HG03442 (cell line): ENCODE results near the gene ZBTB24.

ENCODE experiments used
- ATAC-seq: cut with Tn5 transposase; IDR thresholded peaks from one replicate; pipeline ENCODE4 v1.9.1; 2021; ENCODE audit warnings: mild to moderate bottlenecking, moderate library complexity; ENCODE audit not compliant: unreplicated experiment

Gene ZBTB24

DNA sequence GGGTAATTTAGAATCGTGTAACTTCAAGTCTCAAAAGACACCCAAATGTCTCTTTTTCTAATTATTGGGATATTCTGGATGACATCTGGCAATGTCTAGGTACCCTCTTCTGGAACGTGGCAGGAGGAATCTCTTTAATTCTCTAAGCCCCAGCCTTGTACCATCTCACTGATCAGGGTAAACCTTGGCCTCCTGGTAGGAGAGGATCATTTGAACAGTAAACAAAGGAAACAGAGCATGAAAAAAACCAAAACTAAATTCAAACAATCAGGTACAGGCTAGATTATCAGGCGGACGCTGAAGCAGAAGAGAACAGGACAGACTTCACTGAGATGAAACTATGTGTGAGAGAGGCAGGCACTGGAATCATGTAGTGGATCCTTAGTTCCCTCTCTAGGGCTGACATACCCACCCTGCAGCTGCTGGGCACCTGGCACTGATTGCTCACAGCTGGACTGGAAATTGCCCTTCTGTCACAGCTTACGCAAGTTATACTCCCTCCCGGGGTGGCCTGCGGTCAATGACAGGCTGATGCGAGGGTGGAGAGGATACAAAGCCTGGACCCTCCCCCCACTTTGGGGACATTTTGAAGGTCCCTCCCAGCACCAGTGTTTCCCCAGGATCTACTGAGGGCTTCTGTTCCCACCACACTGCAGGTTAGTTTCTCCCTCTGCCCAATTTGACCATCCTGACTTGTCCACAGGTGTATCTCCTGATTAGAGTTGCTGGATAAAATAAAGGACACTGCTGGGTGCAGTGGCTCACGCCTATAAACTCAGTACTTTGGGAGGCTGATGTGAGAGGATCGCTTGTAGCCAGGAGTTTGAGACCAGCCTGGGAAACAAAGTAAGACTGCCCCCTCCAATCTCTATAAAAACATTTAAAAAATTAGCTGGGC, 20.6 kb upstream of the ZBTB24 start:
- ATAC-seq = no peak

DNA sequence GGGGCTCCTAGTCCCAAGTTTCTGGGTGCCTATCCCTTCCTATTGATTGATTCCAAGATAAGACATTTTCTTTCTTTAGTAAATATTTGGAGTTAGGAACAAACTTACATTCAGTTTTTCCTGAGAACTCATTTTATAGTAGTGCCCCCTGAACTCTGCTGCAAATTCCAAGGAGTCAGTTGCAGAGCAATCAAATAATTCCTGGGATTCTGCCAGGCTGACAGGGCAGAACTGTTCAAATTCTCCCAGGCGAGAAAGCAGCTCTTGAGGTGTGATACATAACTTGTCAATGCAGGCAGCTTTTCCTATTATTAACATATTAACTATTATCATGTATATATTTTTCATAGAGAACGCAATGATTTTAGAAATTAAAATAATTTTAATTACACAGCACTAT, 15.9 kb upstream of the ZBTB24 start:
- ATAC-seq = no peak

DNA sequence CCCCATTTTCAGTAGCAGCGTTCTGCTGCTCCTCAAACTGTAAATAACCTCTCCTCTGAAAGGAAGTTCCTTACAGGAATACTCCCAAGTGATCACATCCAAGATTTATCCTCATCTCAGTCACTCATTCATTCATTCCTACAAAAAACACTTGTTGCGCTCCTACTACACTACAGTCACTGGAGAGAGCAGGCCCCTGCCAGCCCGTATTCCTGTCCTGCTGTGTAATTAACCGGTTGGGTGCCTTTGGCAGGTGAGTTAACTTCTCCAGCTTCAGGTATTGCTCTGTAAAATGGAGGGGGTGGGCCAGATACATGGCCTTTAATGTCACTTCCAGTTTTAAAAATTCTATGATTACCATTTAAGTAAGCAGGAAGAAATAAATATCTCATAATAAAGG, 15.0 kb upstream of the ZBTB24 start:
- ATAC-seq = no peak

DNA sequence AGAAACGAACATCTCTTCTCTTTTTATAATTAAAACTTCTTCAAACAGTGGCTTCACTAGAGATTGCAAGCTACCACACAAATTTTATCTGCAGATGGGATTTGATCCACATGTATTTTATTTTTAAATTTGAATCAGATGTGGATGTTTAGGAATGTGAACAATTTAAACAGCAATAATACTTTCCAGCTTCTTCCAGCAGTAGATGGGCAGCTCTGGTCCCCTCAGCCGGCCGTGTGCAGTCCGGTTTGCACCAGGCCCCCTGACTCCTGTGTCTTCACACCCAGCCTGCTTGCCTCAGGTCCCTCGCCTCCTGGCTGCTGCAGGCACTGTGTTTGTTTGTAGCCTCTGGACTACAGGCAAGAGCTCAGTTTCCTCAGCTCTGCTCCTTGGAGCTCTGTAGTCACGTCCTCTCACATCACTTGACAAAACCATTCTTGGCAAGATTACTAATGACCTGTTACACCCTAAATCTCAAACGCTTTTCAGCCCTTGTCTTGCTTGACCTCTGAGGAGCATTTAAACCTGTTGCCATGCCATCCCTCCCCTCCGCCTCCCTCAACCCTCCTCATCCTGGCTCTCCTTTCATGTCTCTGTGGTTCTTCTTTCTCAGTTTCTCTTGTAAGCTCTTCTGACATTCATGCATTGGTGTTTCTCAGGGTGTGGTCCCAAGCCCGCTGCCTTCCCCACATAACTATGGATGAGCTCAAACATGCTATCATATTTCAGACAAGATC, 13.2 kb upstream of the ZBTB24 start:
- ATAC-seq = no peak

DNA sequence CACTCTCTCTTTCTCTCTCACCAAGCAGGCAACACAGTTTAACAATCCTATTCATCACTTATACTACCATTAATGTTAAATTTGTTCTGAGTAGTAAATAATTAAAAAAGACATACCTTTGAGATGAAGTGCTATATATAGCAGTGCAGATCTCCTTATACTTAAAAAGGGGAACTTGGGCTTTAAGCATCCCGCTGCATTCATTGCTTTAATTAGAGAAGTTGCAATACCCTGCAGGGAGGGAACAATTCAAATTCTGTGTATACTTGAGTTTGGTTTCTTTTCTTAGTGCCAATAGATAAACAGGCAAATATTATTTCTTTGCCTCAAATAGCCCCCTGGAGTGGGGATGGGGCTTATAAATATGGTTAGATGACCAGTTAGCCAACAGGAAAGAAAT, 10.8 kb upstream of the ZBTB24 start:
- ATAC-seq = no peak

DNA sequence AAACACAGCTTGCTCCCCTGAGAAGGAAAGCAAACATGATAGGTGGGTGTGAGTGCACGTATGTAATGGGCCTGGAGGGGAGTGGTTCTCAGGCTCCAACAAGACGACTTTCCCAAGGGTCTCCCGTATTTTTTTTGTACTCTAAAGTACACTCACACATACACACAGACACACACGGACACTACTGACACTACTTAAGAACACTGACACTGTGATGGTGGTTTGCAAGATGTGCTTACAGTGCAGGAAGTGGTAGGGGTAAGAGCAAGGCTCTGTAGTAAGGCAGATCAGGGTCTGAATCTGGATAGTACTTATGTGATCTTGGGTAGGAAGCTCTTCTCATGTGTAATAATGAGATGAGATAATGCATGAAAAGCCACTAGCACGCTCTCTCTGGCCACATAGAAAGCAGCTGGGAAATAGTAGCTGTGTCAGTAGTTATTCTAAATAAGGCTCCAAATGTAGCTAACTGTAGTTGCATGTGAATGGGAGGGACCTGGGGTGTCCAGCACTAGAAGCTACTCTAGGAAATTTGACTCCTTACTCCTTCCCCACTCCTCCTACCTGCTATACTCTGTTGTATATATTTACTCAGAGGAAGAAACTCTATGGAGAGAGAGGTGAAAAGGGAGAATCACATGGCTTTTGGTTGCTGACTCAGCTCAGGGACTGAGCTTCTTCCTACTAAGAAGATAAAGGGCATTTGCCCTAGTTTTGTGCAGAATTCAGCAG, 8.4 kb upstream of the ZBTB24 start:
- no peak for ATAC-seq

DNA sequence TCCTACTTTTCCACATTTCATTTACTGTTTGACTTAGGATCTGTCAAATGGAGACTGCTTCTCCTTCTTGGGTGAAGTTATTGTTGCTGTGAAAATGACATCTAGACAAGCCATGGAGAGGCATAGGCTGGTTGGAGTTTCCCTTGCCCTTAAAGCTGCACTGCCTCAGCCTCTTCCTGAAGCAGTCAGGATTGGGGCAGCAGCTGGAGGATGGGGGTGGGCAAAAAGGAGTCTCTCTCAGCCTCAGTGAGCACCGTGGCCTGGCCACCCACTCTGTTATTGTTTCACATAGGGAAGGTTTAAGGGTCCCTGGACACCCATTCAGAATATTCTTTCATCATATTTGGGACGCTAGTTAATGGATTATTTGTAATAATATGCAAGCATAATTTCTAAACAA, 7.7 kb upstream of the ZBTB24 start:
- ATAC-seq = no peak

DNA sequence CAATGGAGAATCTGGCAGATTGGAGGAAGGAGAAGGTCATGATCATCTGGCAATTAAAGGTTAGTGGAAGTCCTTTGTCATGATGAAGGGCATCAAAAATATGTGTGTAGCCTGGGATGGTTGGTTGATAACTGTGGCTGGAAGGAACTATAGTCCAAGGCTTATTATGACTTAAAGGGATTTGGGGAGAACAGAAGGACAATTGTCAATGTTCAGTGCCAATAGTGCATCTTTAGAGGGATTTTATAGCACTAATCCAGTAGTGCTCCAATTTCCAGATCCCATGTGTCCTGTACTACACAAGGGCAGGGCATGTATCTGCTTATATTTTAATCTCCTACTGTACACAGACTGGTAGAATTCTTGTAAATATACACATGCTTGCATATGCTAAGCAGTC, 5.0 kb upstream of the ZBTB24 start:
- no peak for ATAC-seq

DNA sequence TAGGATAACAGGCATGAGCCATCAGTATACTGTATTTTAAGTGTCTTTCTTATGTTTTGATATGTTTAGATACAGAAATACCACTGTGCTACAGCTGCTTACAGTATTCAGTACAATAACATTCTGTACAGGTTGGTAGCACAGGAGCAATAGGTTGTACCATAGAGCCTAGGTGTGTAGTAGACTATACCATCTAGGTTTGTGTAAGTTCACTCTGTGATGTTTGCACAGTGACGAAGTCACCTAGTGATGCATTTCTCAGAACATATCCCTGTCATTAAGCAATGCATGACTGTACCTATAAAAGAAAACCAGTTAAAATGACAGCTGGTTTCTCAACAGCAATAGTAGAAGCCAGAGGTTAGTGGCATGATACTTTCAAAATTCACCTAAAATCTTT, 3.0 kb upstream of the ZBTB24 start:
- ATAC-seq = no peak

DNA sequence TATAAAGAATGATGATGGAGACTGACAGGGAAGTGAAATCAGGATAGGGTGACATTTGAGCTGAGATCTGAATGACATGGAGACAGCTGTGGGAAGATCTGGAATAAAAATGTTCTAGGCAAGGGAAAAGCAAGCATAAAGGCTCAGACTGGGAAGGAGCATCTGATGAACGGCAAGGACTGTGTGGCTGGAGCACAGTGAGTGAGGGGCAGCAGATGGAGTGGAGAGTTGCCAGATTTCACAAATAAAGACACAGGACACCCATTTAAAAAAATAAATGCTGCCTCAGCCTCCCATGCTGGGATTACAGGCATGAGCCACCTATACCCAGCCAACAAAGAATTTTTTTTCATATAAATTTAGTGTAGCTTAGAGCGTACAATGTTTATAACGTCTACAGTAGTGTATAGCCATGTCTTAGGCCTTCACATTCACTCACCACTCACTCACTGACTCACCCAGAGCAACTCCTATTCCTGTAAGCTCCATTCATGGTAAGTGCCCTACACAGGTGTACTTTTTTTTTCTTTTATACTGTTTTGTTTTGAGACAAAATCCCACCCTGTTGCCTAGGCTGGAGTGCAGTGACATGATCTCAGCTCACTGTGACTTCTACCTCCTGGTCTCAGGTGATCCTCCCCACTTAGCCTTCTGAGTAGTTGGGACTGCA, 2.4 kb upstream of the ZBTB24 start:
- no peak for ATAC-seq

DNA sequence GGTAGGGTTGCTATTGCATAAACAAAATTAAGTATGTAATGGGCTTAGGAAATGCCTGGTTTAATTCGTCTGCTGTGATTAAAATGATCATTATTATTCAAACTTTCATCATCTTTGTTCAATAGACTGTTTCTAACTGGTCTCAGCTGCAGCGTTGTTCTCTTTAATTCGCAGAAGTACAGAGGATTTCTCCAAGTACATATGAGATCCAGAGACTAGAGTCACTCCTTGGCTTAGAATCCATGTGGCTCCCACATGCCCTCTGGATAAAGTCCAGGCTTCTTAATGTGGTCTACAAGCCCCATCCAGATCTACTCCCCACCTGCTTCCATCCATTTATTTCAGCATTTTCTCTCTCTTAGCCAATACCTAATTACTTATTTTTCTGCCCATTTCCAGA, 1.1 kb upstream of the ZBTB24 start:
- no peak for ATAC-seq

DNA sequence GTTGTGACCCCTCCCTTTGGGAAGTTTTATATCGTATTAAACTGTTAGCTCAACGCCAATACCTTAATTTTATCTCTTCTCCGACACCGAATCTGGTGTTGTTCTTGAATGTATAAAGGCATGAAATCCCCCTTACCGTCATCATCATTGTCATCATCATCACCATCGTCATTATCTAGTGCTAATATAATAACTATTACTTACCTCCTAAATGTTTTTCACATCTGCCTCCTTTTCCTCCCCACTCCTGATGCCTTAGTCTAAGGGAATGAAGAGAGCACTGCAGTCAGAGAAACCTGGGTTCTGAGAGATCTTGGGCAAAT, 677 bp upstream of the ZBTB24 start:
- no peak for ATAC-seq

DNA sequence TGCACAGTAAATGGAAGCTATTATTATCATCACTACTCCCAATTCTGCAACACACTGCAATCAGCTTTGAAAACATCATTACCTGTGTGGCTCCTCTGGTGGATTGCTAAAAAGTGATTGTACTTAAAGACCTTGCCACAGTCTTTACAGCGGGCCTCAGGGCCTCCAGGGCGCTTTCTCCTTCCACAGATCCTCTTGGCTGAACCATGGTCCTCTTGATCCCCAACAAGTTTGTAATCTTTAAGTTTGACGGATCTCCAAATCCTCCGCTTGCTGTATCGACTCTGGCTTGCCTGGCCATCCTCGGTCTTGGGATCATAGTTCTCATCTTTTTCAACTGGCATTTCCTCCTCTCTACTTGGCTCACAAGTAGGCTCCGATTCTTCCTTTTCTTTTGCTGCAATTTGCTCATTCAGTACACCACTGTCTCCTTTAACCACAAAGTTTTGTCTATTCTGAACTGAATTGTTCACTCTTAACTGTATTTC, 2.0 kb downstream of the ZBTB24 start:
- ATAC-seq = no peak

DNA sequence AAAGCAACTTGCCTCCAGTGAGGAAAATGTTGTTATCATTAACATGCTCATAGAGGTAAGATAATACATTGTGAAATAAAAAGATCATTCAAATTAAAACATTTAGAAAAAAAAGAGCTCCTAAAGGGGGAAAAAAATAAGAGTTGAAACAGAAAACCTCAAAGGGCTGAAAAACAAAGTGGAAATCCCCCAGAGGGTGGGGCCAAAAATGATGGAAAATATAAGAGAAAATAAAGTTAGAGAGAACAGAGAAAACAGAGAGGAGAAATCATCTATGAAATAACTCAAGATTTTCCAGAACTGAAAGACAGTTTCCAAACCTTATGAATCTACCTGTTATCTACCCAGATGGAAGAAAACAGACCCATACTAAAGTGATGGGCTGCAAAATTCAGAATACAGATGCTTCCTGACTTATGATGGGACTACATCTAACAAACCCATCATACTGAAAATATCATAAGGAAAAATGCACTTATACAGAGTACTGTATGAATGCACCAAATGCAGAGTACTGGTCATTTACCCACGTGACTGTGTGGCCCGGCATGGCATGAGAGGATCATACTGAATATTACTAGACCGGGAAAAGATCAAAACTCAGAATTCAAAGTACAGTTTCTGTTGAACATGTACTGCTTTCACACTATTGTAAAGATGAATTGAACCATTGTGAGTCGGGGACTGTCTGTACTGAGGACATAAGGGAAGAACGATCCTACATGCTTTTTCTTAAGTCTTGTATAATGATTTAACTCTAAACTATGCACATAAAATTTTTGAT, 4.0 kb downstream of the ZBTB24 start:
- no peak for ATAC-seq

DNA sequence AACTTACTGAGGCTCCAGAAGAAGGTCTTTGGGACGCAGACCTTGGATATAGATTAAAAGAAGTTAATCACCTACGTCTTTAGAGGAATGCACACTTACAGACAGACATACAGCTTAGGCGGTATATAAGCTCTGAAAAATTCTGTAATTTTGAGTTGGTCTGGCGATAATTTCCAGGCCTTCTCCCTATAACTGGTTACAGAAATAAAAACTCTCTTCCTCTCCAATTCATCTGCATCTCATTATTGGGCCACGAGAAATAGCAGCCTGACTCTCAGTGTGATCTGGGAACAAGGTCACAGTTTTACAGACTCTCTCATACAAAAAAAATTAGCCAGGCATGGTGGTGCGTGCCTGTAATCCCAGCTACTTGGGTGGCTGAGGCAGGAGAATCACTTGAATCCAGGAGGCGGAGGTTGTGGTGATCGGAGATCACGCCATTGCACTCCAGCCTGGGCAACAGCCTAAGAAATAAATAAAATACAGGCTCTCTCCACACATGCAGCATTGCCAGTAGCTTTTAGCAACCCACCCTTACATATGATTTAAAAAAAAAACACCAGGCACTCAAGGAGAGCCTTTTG, 4.7 kb downstream of the ZBTB24 start:
- no peak for ATAC-seq

DNA sequence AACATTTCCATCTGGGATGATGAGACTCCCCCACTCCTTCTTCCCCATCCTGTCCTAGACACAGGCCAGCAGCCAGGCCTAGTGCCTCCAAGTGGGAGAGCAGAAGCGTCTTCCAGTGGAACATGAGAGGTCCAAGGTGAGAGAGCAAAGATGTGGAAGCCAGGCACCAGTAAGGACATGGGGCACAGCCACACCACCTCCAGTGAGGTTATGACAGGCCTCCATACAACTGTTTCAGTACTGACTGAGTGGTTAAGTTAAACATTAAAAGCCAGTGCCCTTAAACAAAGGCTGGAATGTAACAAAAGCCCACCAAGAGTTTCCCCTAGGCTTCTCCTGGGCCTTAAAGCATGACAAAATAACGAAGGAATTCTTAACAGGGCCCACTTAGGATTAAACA, 5.3 kb downstream of the ZBTB24 start:
- no peak for ATAC-seq

DNA sequence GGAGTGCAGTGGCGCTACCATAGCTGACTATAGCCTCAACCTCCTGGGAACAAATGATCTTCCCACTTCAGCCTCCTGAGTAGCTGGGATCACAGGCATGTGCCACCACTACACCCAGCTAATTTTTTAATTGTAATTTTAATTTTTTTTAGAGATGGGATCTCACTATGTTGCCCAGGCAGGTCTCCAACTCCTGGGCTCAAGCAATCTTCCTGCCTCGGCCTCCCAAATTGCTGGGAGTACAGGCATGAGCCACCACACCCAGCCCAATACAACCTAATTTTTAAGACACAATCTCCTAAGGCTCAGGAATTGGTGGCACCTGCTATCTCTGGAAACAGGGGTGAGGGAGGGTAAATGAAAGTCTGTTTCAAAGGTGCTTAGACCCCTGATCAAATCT, 5.8 kb downstream of the ZBTB24 start:
- ATAC-seq = no peak

DNA sequence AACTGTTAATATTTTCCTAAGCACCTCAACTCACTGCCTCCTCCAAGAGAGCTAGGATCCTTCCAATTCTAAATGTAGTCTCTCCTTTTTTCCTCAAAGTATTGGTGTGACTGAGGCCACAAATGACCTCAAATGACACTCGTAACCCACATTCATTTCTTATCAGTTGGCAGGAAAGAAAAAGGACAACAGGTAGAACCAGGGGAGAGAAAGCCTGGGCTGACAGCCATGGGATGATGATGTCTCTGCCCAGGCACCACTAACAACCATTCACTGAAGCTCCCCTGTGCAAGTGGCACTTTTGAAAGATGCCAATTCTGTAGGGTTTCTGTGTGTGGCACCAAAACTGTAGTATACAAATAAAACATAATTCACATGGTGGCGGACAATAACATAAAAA, 7.4 kb downstream of the ZBTB24 start:
- ATAC-seq = no peak

DNA sequence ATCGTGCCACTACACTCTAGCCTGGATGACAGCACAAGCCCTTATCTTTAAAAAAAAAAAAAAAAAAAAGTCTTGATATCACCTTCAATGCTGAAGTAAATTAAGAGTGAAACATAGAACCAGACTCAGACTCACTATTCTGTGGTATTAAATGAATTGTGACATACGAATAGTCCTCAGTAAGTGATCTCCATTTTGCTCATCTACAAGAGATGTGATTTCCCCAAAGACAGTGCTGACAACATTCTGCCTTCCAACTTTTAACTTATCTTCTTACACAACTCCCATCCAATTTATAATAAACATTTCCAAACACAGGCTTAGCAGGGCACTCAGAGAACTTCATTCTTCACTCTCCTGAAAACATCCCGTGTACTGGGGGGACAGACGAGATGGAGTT, 8.0 kb downstream of the ZBTB24 start:
- ATAC-seq = no peak

DNA sequence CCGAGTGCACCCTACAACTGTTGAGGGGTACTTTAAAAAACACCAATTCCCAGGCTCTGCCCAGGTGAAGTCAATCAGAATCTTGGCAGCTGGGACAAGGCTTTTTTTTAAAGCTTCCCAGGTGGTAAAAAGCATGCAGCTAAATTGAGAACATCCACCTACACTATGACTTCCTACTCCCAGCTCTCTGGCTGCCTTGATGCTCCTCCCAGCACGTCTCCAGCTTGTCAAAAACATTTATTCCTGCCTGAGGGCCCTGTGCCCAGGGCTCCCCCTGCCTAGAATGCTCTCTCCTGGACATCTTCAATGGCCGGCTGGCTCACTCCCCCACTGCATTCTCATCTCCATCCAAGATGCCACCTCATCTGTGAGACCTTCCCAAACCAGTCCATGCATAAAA, 9.9 kb downstream of the ZBTB24 start:
- ATAC-seq = no peak
